WTC11 (cell line): Measurements from ENCODE around the gene KMT2D.

ENCODE experiments used
- CBFB ChIP-seq: sonication (generic); formaldehyde crosslinking; IDR thresholded peaks from 2 replicates; pipeline ENCODE4 v1.8.1; 2022; ENCODE audit warnings: mild to moderate bottlenecking, low read depth, missing genetic modification reagents
- NR3C1 ChIP-seq: sonication (generic); formaldehyde crosslinking; conservative IDR thresholded peaks from 2 replicates; pipeline ENCODE4 v1.8.1; 2023; ENCODE audit warnings: low read depth, mild to moderate bottlenecking, missing genetic modification reagents
- RELA ChIP-seq: sonication (generic); formaldehyde crosslinking; IDR thresholded peaks from 2 replicates; pipeline ENCODE4 v1.8.1; 2022; ENCODE audit warnings: missing genetic modification reagents, mild to moderate bottlenecking, borderline replicate concordance
- SP1 ChIP-seq: sonication (generic); formaldehyde crosslinking; conservative IDR thresholded peaks from 2 replicates; pipeline ENCODE4 v1.8.1; 2022; ENCODE audit warnings: missing genetic modification reagents
- TEAD4 ChIP-seq: sonication (generic); formaldehyde crosslinking; IDR thresholded peaks from 2 replicates; pipeline ENCODE4 v1.8.0; 2022; ENCODE audit warnings: mild to moderate bottlenecking, missing genetic modification reagents
- ZNF532 ChIP-seq: fragments of 250-450 bp; sonication (Bioruptor Pico); IDR thresholded peaks from 2 replicates; pipeline ENCODE4 v1.9.0; 2021; ENCODE audit warnings: mild to moderate bottlenecking, borderline replicate concordance
- TF ChIP-seq, protein P1 (sequence below): fragments of 200-600 bp; IDR thresholded peaks from 2 replicates; pipeline ENCODE4 v1.8.0; 2022; ENCODE audit warnings: antibody characterized with exemption
- TF ChIP-seq, protein P2 (sequence below): sonication (generic); formaldehyde crosslinking; IDR thresholded peaks from 2 replicates; pipeline ENCODE4 v1.8.0; 2022; ENCODE audit warnings: mild to moderate bottlenecking, missing genetic modification reagents
- TF ChIP-seq, protein P3 (sequence below): sonication (generic); formaldehyde crosslinking; IDR thresholded peaks from 2 replicates; pipeline ENCODE4 v1.8.1; 2022; ENCODE audit warnings: low read depth, missing genetic modification reagents, borderline replicate concordance

DNA sequence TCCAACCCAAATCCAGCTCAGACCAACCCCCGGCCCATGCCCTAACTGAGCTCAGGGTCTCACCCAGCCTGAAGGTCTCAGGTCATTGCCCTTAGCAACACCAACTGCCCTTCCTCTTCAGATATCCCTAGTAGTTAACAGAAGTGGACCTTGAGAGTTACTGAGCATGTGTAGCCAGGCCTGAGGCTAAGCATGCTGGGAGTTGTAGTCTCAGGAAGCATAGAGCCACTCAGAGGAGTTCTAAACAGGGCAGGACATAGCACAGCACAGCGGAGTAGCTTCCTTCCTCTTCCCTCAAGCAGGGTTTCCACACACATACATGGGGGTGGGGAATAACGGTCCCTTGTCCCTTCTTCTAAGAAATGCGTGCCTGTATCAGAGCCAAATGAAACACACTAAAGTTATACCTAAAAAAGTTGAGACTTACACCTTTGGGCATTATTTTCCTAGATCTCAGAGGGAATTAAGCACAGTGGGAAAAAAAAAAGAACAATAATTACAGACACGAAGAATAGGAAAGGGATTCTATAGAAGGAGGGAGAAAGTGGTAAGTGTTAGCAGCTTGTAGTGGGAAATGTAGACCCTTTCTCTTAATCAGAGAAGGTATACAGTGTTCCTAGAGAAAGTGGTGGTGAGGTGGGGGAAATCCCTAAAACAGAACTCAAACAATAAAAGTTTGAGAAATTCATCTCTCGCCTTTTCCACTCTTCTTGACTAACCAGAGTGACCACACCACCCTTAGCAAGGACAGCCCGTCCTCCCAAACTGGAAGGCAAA, 4.4 kb downstream of the KMT2D start:
- TF ChIP-seq, protein P1, sequence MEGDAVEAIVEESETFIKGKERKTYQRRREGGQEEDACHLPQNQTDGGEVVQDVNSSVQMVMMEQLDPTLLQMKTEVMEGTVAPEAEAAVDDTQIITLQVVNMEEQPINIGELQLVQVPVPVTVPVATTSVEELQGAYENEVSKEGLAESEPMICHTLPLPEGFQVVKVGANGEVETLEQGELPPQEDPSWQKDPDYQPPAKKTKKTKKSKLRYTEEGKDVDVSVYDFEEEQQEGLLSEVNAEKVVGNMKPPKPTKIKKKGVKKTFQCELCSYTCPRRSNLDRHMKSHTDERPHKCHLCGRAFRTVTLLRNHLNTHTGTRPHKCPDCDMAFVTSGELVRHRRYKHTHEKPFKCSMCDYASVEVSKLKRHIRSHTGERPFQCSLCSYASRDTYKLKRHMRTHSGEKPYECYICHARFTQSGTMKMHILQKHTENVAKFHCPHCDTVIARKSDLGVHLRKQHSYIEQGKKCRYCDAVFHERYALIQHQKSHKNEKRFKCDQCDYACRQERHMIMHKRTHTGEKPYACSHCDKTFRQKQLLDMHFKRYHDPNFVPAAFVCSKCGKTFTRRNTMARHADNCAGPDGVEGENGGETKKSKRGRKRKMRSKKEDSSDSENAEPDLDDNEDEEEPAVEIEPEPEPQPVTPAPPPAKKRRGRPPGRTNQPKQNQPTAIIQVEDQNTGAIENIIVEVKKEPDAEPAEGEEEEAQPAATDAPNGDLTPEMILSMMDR = no peak
- TF ChIP-seq, protein P2, sequence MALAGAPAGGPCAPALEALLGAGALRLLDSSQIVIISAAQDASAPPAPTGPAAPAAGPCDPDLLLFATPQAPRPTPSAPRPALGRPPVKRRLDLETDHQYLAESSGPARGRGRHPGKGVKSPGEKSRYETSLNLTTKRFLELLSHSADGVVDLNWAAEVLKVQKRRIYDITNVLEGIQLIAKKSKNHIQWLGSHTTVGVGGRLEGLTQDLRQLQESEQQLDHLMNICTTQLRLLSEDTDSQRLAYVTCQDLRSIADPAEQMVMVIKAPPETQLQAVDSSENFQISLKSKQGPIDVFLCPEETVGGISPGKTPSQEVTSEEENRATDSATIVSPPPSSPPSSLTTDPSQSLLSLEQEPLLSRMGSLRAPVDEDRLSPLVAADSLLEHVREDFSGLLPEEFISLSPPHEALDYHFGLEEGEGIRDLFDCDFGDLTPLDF = no peak
- TF ChIP-seq ZNF532 (CRISPR knock-in tag) = no peak
- no peak for TF ChIP-seq TEAD4 (CRISPR knock-in tag)
- no peak for TF ChIP-seq RELA (CRISPR knock-in tag)
- no peak for TF ChIP-seq SP1 (CRISPR knock-in tag)
- no peak for TF ChIP-seq NR3C1 (CRISPR knock-in tag)
- no peak for TF ChIP-seq CBFB (CRISPR knock-in tag)
- TF ChIP-seq, protein P3, sequence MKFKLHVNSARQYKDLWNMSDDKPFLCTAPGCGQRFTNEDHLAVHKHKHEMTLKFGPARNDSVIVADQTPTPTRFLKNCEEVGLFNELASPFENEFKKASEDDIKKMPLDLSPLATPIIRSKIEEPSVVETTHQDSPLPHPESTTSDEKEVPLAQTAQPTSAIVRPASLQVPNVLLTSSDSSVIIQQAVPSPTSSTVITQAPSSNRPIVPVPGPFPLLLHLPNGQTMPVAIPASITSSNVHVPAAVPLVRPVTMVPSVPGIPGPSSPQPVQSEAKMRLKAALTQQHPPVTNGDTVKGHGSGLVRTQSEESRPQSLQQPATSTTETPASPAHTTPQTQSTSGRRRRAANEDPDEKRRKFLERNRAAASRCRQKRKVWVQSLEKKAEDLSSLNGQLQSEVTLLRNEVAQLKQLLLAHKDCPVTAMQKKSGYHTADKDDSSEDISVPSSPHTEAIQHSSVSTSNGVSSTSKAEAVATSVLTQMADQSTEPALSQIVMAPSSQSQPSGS = no peak
